Esophagus mucosa (tissue), 1 donor: ENCODE measurements around the gene INHBC. TPM values are rescaled to one million over a fixed set of nuclear protein-coding genes. Genes with fewer than 3 reads are reported as not detected.
A peak's percentile ranks its signal among the peaks of the same experiment; 100 is the strongest.

Experiments
- ATAC-seq: fragments of 200-7000 bp; cut with Tn5 transposase; one replicate; pipeline ENCODE4 v1.9.1; 2020
- total RNA-seq: library from RNA; stranded (reverse); gene quantifications from one replicate; pipeline ENCODE4 v1.2.4, GENCODE V29; 2023
- donor health status: DM: yes; HTN: yes; CAD: no.

The INHBC gene
- total RNA-seq, 1 donor from 2014 or later = not detected

DNA sequence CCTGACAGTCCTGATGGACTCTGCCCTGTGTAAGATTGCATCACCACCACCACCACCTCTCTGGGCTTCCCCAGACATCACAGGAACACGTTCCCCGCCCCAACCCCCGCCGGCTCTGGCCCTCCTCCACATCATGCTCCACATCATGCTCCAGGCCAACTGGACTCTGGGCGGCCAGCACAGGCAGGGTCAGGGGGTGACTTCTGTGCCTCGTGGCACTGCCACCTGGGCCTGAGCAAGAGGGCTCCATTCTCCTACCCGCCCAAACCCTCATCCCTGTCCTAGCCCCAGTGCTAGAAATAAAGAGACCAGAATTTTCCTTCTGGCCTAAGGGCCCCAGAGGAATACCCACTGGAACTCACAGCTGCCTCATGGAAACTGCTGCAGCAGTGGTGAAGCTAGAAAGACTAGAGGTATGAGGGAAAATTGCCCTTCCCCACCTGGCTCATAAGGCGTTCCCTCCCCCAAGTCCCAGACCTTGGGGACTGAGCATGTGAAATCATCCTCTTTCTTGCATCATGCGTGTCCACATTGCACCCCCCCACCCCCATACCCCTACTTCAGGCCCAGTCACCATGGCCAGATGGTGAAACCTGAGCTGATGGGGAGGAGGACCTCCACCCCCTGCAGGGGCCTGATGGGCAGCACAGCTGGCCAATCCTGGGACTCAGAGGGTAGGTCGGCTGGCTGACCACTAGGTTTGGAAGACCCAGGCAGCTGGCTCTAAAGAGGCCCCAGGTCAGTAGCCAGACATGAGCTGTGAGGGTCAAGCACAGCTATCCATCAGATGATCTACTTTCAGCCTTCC, 20.2 kb downstream of the INHBC start, which contains the start of gene INHBE:
Gene INHBE, plus strand, starts transcription at position 742 of the 808 bp plus-strand sequence. CDS start 230 bp downstream, outside the sequence.
- ATAC-seq = no peak

DNA sequence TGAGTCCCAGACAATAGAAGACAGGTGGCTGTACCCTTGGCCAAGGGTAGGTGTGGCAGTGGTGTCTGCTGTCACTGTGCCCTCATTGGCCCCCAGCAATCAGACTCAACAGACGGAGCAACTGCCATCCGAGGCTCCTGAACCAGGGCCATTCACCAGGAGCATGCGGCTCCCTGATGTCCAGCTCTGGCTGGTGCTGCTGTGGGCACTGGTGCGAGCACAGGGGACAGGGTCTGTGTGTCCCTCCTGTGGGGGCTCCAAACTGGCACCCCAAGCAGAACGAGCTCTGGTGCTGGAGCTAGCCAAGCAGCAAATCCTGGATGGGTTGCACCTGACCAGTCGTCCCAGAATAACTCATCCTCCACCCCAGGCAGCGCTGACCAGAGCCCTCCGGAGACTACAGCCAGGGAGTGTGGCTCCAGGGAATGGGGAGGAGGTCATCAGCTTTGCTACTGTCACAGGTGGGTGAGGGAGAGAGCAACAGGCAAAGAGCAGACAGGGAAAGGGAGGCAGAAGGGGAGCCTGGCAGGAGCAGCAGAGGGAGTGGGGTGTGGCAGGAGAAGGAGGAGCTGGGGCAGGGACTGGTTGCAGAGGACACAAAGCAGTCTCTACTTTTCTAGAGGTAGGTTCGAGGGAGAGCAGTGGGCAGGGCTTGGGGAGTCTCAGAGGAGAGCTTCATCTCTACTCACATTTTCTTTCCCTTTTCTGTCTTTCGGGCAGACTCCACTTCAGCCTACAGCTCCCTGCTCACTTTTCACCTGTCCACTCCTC, 21.0 kb downstream of the INHBC start:
- ATAC-seq = no peak

GRCh38 chr12:57456145-57456700, 21.6 kb downstream of the INHBC start:
- no peak for ATAC-seq

- no peak for ATAC-seq
Measured at GRCh38 chr12:57456737-57457490, 22.3 kb downstream of the INHBC start.

- ATAC-seq = no peak
Measured at GRCh38 chr12:57458665-57459054, 24.1 kb downstream of the INHBC start.

DNA sequence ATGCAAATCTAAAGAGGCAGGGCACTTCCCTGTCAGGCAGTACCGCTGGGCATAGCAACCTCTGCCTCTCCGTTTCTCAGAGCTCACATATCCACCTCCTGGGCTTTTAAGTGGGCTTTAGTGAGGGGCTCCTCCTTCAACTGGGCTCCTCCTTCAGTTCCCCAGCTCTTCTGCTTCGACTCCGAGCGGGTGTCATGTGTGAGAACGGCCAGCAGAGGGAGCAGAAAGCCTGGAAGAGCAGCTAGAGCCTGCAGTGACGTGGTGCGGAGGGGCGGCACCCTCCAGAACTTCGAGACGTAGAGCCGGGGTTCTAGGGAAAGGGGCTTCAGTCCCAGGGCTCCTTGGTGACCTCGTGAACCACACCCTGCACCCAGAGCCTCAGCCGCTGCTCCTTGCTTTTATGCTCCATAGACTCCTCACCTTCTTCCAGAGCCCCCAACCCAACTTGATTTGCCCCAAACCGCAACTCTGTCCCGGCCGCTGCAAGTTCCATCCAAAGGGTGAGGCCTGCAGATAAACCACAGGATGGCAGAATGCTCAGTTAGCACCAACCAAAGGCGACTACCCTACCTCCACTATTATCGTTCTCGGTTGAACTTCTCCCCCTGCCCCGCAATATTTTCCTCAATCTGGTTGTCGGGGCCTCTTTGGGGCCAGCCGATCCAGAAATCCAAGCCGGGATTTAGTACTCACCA, 24.6 kb downstream of the INHBC start:
- ATAC-seq = peak; percentile 77

- no peak for ATAC-seq
Measured at GRCh38 chr12:57459750-57460467, 25.3 kb downstream of the INHBC start, which contains the start of gene GLI1. GLI1 (plus strand) TSS chr12:57459785; CDS start chr12:57463692, 3,907 bp downstream.

- no peak for ATAC-seq
Measured at GRCh38 chr12:57460468-57460784, 25.8 kb downstream of the INHBC start.

- no peak for ATAC-seq
Measured at GRCh38 chr12:57460841-57461275, 26.3 kb downstream of the INHBC start.

GRCh38 chr12:57461276-57461916, 26.8 kb downstream of the INHBC start:
- no peak for ATAC-seq

GRCh38 chr12:57461917-57462250, 27.3 kb downstream of the INHBC start:
- ATAC-seq = no peak

- peak; percentile 82 for ATAC-seq
Measured at GRCh38 chr12:57462251-57462911, 27.8 kb downstream of the INHBC start.

- no peak for ATAC-seq
Measured at GRCh38 chr12:57462912-57463253, 28.3 kb downstream of the INHBC start.

DNA sequence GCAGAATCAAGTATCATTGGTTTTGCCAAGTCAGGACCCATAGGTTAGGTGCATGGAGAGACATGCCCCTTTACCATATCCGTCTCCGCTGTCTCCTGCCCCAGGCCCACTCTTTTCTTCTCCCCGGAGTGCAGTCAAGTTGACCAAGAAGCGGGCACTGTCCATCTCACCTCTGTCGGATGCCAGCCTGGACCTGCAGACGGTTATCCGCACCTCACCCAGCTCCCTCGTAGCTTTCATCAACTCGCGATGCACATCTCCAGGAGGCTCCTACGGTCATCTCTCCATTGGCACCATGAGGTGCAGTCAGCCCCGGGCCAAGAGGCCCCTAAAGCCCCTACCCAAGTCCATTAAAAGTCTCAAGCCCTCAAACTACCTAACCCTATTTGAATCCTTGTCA, 30.0 kb downstream of the INHBC start:
- ATAC-seq = no peak

- ATAC-seq = no peak
Measured at GRCh38 chr12:57465030-57465746, 30.6 kb downstream of the INHBC start.

- ATAC-seq = no peak
Measured at GRCh38 chr12:57465747-57466505, 31.3 kb downstream of the INHBC start.

GRCh38 chr12:57467212-57467874, 32.8 kb downstream of the INHBC start:
- ATAC-seq = no peak

- ATAC-seq = no peak
Measured at GRCh38 chr12:57467915-57468314, 33.3 kb downstream of the INHBC start.
